ENCODE measurements around the gene CCSER1. TPM values are rescaled to one million over a fixed set of nuclear protein-coding genes. Genes with fewer than 3 reads are reported as not detected.

Gene CCSER1
- total RNA-seq, 4 donors from 2014 or later: 3.2 to 17.3 (median 10.2) TPM

DNA sequence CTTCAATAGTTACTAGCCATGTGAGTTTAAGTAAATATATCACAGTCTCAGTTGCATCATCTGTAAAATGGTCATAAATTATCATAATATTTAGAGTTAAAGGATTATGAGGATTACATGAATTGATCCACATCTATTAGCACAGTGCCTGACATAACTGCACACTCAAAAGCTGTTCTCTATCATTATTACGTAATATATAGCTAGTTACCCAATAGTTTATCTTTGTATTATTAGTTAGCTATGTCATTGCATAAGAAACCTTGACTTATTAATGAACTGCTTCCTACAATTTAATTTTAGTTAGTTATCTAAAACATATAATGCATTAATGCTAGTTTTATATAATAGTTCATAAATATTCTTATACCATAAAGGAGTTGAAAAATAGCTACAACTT, 1099.7 kb downstream of the CCSER1 start:
- ATAC-seq (ENCODE audit: low FRiP score): no peak
- no peak for DNase-seq (ENCODE audit: low spot score)

GRCh38 chr4:91228659-91229058, 1101.5 kb downstream of the CCSER1 start:
- no peak for TF ChIP-seq CTCF (IDR thresholded peaks at IDR 0.05)
- no peak for DNase-seq (ENCODE audit: low spot score)
- ATAC-seq (ENCODE audit: low FRiP score): no peak

More for the DNA sequence above, 1099.7 kb downstream of the CCSER1 start:
- TF ChIP-seq CTCF (IDR thresholded peaks at IDR 0.05): no peak

DNA sequence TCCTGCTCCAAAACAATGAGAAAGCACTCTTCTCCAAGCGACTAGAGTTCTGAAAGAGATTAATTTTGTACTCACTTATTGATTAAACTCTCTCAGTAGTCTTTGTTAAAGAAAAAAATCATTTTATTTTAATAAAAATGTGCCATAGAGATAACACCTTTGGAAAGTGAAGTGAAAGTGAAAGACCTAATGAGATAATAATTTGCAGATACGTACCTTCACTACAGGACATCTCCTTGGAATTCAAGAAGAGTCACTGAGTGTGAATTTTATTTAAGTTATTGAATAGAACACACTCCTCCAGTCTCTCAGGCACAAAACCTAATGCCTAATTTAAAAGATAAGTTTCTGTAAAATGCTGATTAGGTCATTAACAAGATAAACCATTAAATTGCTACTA, 1106.0 kb downstream of the CCSER1 start:
- TF ChIP-seq CTCF (IDR thresholded peaks at IDR 0.05): no peak
- ATAC-seq (ENCODE audit: low FRiP score): no peak
- no peak for DNase-seq (ENCODE audit: low spot score)

GRCh38 chr4:91243132-91243531, 1115.9 kb downstream of the CCSER1 start:
- TF ChIP-seq CTCF (IDR thresholded peaks at IDR 0.05): no peak
- ATAC-seq (ENCODE audit: low FRiP score) (peak; percentile 54), DNase-seq (ENCODE audit: low spot score) (no peak)

GRCh38 chr4:91256043-91256442, 1128.8 kb downstream of the CCSER1 start:
- DNase-seq (ENCODE audit: low spot score): no peak
- no peak for TF ChIP-seq CTCF (IDR thresholded peaks at IDR 0.05)
- no peak for ATAC-seq (ENCODE audit: low FRiP score)

DNA sequence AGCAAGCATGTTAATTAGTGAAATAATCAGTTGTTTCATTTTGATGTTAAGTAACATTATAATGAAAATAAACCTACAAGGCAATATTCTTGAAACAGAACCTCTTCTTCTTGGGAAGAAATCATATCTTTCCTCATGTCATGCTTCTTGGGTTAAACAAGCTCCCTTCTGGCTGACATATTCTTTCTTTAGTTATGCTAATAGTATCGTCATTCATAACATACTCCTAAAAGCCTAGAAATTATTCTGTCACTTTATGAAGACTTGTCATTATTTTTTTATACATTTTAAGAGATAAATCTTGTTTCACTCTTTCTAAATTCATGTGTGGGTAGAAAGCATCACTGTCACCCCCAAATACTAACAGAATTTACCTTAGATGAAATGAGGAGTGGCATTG, 1129.6 kb downstream of the CCSER1 start:
- ATAC-seq (ENCODE audit: low FRiP score): no peak
- TF ChIP-seq CTCF (IDR thresholded peaks at IDR 0.05): no peak
- no peak for DNase-seq (ENCODE audit: low spot score)

- ATAC-seq (ENCODE audit: low FRiP score) (no peak), DNase-seq (ENCODE audit: low spot score) (no peak)
- no peak for TF ChIP-seq CTCF (IDR thresholded peaks at IDR 0.05)
These were observed 1130.5 kb downstream of the CCSER1 start for GRCh38 chr4:91257721-91258120.

Data from omental fat pad (tissue), 4 donors.